Kidney (tissue), 14 donors: ENCODE measurements around the gene GLIS1. TPM values are rescaled to one million over a fixed set of nuclear protein-coding genes. Genes with fewer than 3 reads are reported as not detected.

Source experiments
- DNase-seq, 5 donors: peaks; one replicate each; pipeline ENCODE4 v3.0.0-alpha.2; 2013 to 2020
- FAIRE-seq: peaks from 2 replicates; lab custom pipeline; 2012; peaks lifted over from hg19 to GRCh38; lab: Jason Lieb, UNC
- H3K27ac ChIP-seq, 2 donors: one replicate each; pipeline ENCODE4 v1.7.0; 2013; ENCODE audit warnings: low read depth in 2 of 2, low read length in 2 of 2, inconsistent platforms in 1 of 2
- H3K27me3 ChIP-seq: one replicate; pipeline ENCODE4 v1.7.1; 2013; ENCODE audit warnings: low read length, inconsistent platforms; ENCODE audit not compliant: control insufficient read depth, insufficient read depth
- H3K36me3 ChIP-seq, 3 donors: one replicate each; pipeline versions ENCODE4 v1.7.0 to v1.7.1; 2013; ENCODE audit warnings: low read length in 3 of 3, control low read depth in 1 of 3, inconsistent platforms in 1 of 3; ENCODE audit not compliant: insufficient read depth in 3 of 3, control insufficient read depth in 2 of 3
- H3K4me1 ChIP-seq, 3 donors: one replicate each; pipeline versions ENCODE4 v1.7.0 to v1.7.1; 2013; ENCODE audit warnings: low read length in 3 of 3, inconsistent platforms in 1 of 3, low read depth in 1 of 3; ENCODE audit not compliant: control insufficient read depth in 2 of 3, insufficient read depth in 2 of 3
- H3K4me3 ChIP-seq, 3 donors: one replicate each; pipeline versions ENCODE4 v1.7.0 to v1.8.1; 2013; ENCODE audit warnings: low read length in 3 of 3, control low read depth in 1 of 3, inconsistent platforms in 1 of 3
- H3K9ac ChIP-seq, 3 donors: one replicate each; pipeline versions ENCODE4 v1.7.0 to v1.7.1; 2013; ENCODE audit warnings: low read length in 3 of 3, control low read depth in 1 of 3, inconsistent platforms in 1 of 3
- H3K9me3 ChIP-seq, 3 donors: one replicate each; pipeline versions ENCODE4 v1.7.0 to v1.7.1; 2013; ENCODE audit warnings: low read length in 3 of 3, control low read depth in 1 of 3, inconsistent platforms in 1 of 3; ENCODE audit not compliant: control insufficient read depth in 2 of 3, insufficient read depth in 1 of 3
- intact Hi-C: fragments of 100-400 bp; cut with DNase I; formaldehyde crosslinking; loops from one replicate; pipeline ENCODE4 v1.11.1; 2022
- polyA plus RNA-seq: library from polyadenylated mRNA; stranded (reverse); fragments of 350-450 nt; fragmentation: Illumina TruSeq; extraction: RNeasy Lipid Tissue Mini Kit (QIAGEN cat#74804); gene quantifications from one replicate; pipeline ENCODE4 v1.2.3, GENCODE V29; 2014; ENCODE audit warnings: low read depth, low replicate concordance; ENCODE audit not compliant: insufficient read depth
- total RNA-seq: library from RNA; stranded (reverse); fragmentation: NEBNext Ultra II Directional; extraction: Animal tissue kit (Norgen Biotek cat#: 25700); gene quantifications from one replicate; pipeline ENCODE4 v1.2.1, GENCODE V29; 2021
- TF ChIP-seq, protein P1 (sequence below): IDR thresholded peaks from 3 replicates; pipeline ENCODE4 v1.5.1; 2012; ENCODE audit warnings: mild to moderate bottlenecking, moderate library complexity, borderline replicate concordance; ENCODE audit not compliant: insufficient read depth; ENCODE audit errors: extremely low read depth
- donor health status: control.
- donor health status: control.
- donor health status: control.
- donor health status: control.
- donor health status: control.
- donor health status: DM: yes; HTN: yes; CAD: no.
- donor health status: Normal renal cell carcinoma (clear cell type).

The GLIS1 gene
- total and polyA plus RNA-seq, 2 donors from 2014 or later, result 3.3 to 3.7 TPM

DNA sequence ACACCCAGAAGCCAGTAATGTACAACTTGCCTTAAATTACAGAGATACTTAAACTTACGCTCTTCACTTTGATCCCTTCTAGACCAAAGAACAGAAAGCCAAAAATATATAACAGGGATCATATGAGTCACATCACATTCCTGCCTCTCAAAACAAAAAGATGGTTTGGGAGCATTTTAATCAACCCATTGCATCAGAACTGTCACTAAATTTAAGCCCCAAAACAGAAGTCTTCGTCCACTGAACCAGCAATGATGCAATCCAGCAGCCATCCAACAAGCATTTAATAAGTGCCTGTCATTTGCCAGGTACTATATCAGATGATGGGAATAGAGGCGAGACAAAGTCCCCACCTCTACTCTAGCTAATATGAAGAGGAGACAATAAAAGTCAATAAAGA, 42.7 kb upstream of the GLIS1 start:
- no peak for FAIRE-seq
- TF ChIP-seq, protein P1, sequence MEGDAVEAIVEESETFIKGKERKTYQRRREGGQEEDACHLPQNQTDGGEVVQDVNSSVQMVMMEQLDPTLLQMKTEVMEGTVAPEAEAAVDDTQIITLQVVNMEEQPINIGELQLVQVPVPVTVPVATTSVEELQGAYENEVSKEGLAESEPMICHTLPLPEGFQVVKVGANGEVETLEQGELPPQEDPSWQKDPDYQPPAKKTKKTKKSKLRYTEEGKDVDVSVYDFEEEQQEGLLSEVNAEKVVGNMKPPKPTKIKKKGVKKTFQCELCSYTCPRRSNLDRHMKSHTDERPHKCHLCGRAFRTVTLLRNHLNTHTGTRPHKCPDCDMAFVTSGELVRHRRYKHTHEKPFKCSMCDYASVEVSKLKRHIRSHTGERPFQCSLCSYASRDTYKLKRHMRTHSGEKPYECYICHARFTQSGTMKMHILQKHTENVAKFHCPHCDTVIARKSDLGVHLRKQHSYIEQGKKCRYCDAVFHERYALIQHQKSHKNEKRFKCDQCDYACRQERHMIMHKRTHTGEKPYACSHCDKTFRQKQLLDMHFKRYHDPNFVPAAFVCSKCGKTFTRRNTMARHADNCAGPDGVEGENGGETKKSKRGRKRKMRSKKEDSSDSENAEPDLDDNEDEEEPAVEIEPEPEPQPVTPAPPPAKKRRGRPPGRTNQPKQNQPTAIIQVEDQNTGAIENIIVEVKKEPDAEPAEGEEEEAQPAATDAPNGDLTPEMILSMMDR, result no peak

DNA sequence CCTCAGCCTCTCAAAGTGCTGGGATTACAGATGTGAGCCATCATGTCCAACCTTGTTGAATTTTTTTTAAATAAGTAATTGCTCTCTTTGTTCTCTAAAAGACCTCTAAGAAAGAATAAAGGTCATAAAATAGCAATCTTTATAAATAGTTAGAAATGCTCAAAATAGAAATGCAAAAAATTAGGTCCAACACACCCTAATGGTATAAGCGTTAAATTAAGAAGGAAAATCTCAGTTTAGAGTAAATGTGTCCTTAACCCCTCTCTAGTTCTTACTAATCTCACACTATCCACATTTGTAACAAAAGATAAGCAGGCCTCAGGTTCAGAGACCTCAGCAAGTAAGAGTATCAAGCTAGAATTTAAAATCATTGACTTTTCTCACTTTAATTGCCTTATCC, 38.3 kb upstream of the GLIS1 start:
- TF ChIP-seq, protein P1, result no peak
- H3K27me3 ChIP-seq, result no peaks in the 10 kb centered on the region
- no peak overlapping the region for H3K4me3 ChIP-seq
- H3K27ac ChIP-seq, result no peak overlapping the region
- H3K9me3 ChIP-seq, result no peaks in the 10 kb centered on the region
- H3K4me1 ChIP-seq, result no peaks in the 10 kb centered on the region
- DNase-seq (no peak), FAIRE-seq (no peak)
- peaks cover 0 to 1% (median 0%) of the 10 kb centered on the region in 3 donors for H3K36me3 ChIP-seq
- no peak overlapping the region for H3K9ac ChIP-seq
- intact Hi-C loops, result no loop called here

More for the DNA sequence above, 42.7 kb upstream of the GLIS1 start:
- intact Hi-C loops, result no loop called here
- no peak overlapping the region for H3K4me3 ChIP-seq
- no peak for DNase-seq
- peaks cover 0 to 4% (median 0%) of the 10 kb centered on the region in 3 donors for H3K36me3 ChIP-seq
- no peak overlapping the region for H3K9ac ChIP-seq
- H3K9me3 ChIP-seq, result no peaks in the 10 kb centered on the region
- no peaks in the 10 kb centered on the region for H3K4me1 ChIP-seq
- H3K27ac ChIP-seq, result no peak overlapping the region
- H3K27me3 ChIP-seq, result no peaks in the 10 kb centered on the region

DNA sequence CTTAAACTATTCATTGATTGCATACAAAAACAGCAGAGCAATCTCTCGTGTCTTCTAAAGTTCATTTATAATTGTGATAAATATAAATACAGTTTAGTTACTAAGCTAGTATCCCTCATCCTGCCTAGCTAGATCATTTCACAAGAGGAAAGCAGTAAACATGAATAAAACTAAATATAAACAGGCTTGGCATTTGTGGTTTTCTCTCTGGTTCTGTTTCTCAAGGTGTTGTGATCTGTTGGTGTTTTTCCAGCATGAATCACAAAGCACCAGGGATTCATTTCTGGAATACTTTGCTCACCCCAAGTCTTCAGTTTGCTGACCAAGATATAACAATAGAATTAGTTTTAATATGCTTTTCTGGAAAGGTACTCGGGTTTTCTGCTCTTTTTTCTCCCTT, 32.7 kb upstream of the GLIS1 start:
- Histone ChIP-seq H3K4me3 (no peak overlapping the region), H3K9me3 (no peaks in the 10 kb centered on the region), H3K9ac (no peak overlapping the region), H3K4me1 (no peaks in the 10 kb centered on the region), H3K27ac (no peak overlapping the region), H3K27me3 (no peaks in the 10 kb centered on the region), H3K36me3 (peaks cover 0 to 4% (median 0%) of the 10 kb centered on the region in 3 donors)
- TF ChIP-seq, protein P1, result no peak
- DNase-seq (no peak), FAIRE-seq (no peak)
- intact Hi-C loops, result no loop called here

DNA sequence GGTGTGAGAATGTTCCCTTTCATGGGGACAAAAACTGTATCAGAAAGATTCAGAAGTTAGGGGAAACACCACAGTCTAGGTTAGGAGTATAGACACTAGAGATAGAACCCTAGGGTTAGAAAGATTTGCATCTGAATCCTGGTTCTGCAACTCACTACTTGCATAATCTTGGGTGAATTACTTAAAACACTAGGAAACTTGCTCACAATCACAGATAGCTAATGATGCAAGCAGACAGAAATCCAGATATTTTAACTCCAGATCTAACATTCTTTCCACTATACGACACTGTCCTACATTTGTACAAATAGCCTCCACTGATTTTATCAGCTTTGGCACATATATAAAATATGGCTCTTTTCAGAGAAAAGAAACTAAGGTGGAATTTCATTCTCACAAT, 30.8 kb upstream of the GLIS1 start:
- FAIRE-seq, result no peak
- intact Hi-C loops, result loop anchor here (10.0 kb wide), 1 partner anchor 485 kb away; no protein-coding TSS in a partner anchor
- no peak for DNase-seq
- H3K9ac ChIP-seq, result no peak overlapping the region
- H3K9me3 ChIP-seq, result no peaks in the 10 kb centered on the region
- H3K27ac ChIP-seq, result no peak overlapping the region
- H3K36me3 ChIP-seq, result peaks cover 0 to 4% (median 0%) of the 10 kb centered on the region in 3 donors
- no peaks in the 10 kb centered on the region for H3K4me1 ChIP-seq
- TF ChIP-seq, protein P1, result no peak
- H3K27me3 ChIP-seq, result no peaks in the 10 kb centered on the region
- H3K4me3 ChIP-seq, result no peak overlapping the region
